Activated naive CD8-positive, alpha-beta T cell treated with anti-CD3 and anti-CD28 coated beads for 36 hours (primary cell): Measurements from ENCODE around the gene INPP1. TPM values are rescaled to one million over a fixed set of nuclear protein-coding genes. Genes with fewer than 3 reads are reported as not detected.
"Not testable (repeated sequence)": the region's sequence is repeated elsewhere in the genome, so short reads cannot be mapped to it uniquely, and the experiment has no call there.

Source experiments
- DNase-seq: peaks from one replicate; pipeline ENCODE4 v3.0.0; 2021
- H3K27ac Mint-ChIP-seq: one replicate; pipeline ENCODE4 v1.8.0; 2022; ENCODE audit warnings: mild to moderate bottlenecking, moderate library complexity, mixed read lengths
- H3K27me3 Mint-ChIP-seq: one replicate; pipeline ENCODE4 v1.8.0; 2022; ENCODE audit warnings: mild to moderate bottlenecking, mixed read lengths
- H3K36me3 Mint-ChIP-seq: one replicate; pipeline ENCODE4 v1.8.0; 2021; ENCODE audit warnings: mild to moderate bottlenecking, mixed read lengths
- H3K4me1 Mint-ChIP-seq: one replicate; pipeline ENCODE4 v1.8.0; 2021; ENCODE audit warnings: mixed read lengths
- H3K4me3 Mint-ChIP-seq: one replicate; pipeline ENCODE4 v1.8.0; 2022; ENCODE audit warnings: mild to moderate bottlenecking, moderate library complexity, mixed read lengths
- H3K9me3 Mint-ChIP-seq: one replicate; pipeline ENCODE4 v1.8.0; 2022; ENCODE audit warnings: mixed read lengths
- total RNA-seq, 2 experiments: library from RNA; stranded (reverse); gene quantifications; one replicate each; pipeline ENCODE4 v1.2.3, GENCODE V29; 2021

Gene INPP1
- 1 to 10 TPM; 7.6 to 8.3 TPM for total RNA-seq

DNA sequence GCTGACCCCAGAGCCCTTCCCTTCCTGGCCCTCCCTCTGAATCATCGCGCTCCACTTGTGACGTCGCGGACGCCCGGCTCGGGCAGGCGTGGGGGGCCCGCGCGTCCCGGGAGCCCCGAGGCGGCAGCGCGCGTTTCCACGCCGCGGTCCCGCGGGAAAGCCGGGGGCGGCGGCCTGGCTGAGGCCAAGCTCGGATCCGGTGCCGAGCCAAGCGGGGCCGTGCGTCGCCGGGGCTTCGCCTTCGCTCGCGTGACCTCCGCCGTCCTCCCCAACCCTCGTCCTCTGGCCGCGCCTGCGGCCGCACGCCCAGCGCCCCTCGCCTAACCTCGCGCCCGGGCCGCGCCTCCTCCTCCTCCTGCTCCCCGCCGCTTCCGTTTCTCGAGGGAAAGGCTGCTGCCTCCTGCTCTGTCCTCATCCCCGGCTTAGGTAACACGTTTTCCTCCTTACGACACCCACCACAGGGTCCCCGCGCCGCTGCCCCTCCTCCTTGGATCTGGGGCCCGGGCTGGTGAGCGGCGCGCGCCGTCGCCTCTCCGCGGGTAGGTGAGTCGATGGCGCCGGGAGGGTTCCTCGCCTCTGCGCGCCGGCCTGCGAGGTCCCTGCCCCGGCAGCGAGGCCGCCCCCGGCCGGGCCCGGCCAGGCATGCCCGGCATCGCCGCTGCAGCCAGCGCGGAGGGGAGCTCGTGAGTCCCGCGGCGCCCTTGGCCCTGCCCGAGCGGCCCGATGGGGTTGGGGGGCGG lies at the start of gene INPP1:
INPP1 (plus strand) TSS at position 54 of the 740 bp plus-strand sequence. CDS start 16,514 bp downstream, outside the sequence.
- Mint-ChIP-seq H3K27me3 (peaks cover 3% of the 10 kb centered on the region), H3K27ac (peak within 1 kb of the TSS; percentile 83), H3K4me1 (peaks cover 19% of the 10 kb centered on the region), H3K9me3 (no peaks in the 10 kb centered on the region), H3K36me3 (peaks cover 2% of the 10 kb centered on the region), H3K4me3 (peak within 1 kb of the TSS; percentile 83)
- DNase-seq = peak; percentile 54

DNA sequence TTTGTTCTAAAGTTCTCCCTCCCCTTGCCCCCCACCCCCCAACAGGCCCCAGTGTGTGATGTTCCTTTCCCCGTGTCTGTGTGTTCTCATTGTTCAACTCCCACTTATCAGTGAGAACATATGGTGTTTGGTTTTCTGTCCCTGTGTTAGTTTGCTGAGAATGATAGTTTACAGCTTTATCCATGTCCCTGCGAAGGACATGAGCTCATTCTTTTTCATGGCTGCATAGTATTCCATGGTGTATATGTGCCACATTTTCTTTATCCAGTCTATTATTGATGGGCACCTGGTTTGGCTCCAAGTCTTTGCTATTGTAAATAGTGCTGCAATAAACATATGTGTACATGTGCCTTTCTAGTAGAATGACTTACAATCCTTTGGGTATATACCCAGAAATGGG lies 45.5 kb upstream of the INPP1 start:
- H3K27ac Mint-ChIP-seq, H3K27me3 Mint-ChIP-seq, H3K4me1 Mint-ChIP-seq, H3K9me3 Mint-ChIP-seq, DNase-seq, H3K4me3 Mint-ChIP-seq: not testable (repeated sequence)
- peaks cover 44% of the 10 kb centered on the region for H3K36me3 Mint-ChIP-seq

DNA sequence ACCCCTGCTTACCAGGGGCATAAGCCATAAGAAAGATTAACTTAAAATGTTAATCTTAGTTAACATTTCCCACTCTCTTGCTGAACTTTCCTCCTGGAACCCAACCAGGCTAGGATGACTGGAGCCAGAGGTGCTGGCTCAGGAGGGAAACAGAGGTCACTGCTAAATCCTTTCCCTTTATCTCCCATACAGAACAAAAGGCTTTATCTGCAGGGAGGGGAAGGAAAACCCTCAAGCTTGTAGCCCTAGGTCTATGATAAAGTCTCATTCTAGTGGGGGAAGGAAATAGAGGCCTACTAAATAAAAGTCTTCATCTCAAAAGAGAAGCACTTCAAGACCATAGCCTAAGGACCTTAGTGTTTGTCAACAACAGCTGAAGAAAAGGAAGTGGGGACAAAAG lies 42.4 kb upstream of the INPP1 start:
- Mint-ChIP-seq H3K4me3 (no peak overlapping the region), H3K36me3 (peaks cover 45% of the 10 kb centered on the region), H3K9me3 (peaks cover 9% of the 10 kb centered on the region), H3K4me1 (peaks cover 13% of the 10 kb centered on the region), H3K27me3 (no peaks in the 10 kb centered on the region), H3K27ac (no peak overlapping the region)
- DNase-seq = no peak

DNA sequence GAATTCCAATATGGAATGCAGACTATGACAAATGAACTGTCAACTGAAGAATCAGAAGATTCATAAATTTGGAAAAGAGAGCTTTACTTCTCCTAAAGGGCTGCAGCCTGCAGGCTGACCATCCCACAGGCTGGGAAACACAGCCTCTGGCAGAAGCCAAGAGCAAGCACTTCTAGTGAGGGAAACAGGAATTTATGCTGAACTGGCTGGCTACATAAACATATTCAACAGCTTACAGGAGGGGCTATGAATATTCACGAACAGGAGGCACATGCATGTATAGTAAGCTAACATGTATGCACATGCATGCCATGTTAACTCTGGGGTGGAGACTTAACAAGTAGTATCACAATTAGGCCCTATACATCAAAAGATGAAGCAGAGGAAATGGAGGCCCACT lies 41.3 kb upstream of the INPP1 start:
- peaks cover 9% of the 10 kb centered on the region for H3K9me3 Mint-ChIP-seq
- no peak overlapping the region for H3K27ac Mint-ChIP-seq
- DNase-seq = no peak

GRCh38 chr2:190303647-190304046 lies 39.7 kb upstream of the INPP1 start:
- Mint-ChIP-seq H3K36me3 (peaks cover 46% of the 10 kb centered on the region), H3K27me3 (no peaks in the 10 kb centered on the region), H3K27ac (no peak overlapping the region), H3K4me3 (no peak overlapping the region), H3K9me3 (peaks cover 8% of the 10 kb centered on the region), H3K4me1 (peaks cover 13% of the 10 kb centered on the region)
- no peak for DNase-seq

More for the DNA sequence above, 41.3 kb upstream of the INPP1 start:
- peaks cover 51% of the 10 kb centered on the region for H3K36me3 Mint-ChIP-seq
- peaks cover 13% of the 10 kb centered on the region for H3K4me1 Mint-ChIP-seq
- no peaks in the 10 kb centered on the region for H3K27me3 Mint-ChIP-seq
- no peak overlapping the region for H3K4me3 Mint-ChIP-seq

DNA sequence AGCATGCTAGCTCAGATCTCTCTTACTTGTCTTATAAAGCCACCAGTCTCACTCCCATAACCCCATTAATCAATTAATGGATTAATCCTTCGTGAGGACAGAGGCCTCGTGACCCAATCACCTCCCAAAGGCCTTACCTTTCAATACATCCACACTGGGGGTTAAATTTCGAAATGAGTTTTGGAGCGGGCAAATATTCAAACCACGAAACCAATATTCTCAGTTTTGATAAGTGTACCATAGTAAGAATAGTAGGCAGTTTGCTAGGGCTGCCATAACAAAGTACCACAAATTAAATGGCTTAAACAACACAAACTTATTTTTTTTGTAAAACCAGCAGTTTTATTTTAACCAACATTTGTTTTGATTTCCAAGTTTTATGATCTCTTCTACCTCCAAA lies 39.0 kb upstream of the INPP1 start:
- peaks cover 13% of the 10 kb centered on the region for H3K4me1 Mint-ChIP-seq
- peaks cover 7% of the 10 kb centered on the region for H3K9me3 Mint-ChIP-seq
- H3K4me3 Mint-ChIP-seq = no peak overlapping the region
- no peak overlapping the region for H3K27ac Mint-ChIP-seq
- DNase-seq = no peak
- H3K36me3 Mint-ChIP-seq = peaks cover 44% of the 10 kb centered on the region
- no peaks in the 10 kb centered on the region for H3K27me3 Mint-ChIP-seq

DNA sequence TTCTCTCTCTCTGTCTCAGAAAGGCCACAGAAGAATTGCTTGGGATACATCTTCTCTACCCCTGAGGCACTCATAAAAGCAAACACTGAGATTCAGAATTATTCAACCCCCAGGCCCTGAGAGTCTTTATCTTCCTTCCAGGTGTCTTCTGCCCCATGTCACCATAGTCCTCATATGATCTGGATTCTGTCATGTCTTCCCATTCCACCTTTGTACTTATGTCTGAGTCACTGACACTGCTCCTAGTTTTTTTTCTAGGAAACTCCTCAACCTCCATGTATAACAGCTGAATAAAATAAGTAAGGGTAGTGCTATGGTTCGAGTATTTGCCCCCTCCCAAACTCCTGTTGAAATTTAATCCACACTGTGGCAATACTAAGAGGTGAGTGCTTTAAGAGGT lies 35.4 kb upstream of the INPP1 start:
- Mint-ChIP-seq H3K9me3 (no peaks in the 10 kb centered on the region), H3K27me3 (no peaks in the 10 kb centered on the region), H3K27ac (no peak overlapping the region), H3K36me3 (peaks cover 20% of the 10 kb centered on the region), H3K4me3 (no peak overlapping the region), H3K4me1 (peaks cover 13% of the 10 kb centered on the region)
- no peak for DNase-seq

DNA sequence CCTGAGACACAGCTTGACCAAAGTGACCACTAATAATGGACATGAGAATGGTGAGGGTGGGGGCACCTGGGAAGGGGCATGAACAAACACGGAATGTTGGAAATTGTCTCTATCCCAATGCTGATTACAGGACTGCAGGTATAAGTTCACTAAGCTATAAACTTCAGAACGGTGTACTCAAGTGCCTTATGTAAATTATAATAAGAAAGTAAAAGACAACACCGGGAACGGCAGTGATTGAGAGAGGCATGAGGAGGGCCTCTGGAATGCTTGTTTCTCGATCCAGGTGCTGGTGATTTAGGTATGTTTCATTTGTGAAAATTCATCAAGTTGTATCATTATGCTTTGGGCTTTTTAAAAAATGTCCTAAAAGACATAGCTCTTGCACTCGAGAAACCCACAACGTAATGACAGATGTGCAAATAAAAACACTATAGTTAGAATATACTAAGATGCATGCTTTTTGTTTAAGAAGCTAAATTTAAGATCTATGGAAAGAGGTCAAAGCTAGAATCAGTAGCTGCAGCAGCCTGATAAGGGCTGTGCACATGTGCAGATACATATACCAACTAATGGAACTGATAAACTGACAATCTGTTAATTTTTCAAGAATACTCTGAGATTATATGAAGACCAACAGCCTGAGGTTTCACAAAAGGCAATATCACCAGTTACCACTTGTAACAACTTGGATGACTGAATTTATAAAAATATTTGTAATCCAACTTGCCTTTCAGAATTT lies 31.3 kb upstream of the INPP1 start:
- DNase-seq = no peak
- Mint-ChIP-seq H3K36me3 (peaks cover 23% of the 10 kb centered on the region), H3K27ac (no peak overlapping the region), H3K4me3 (no peak overlapping the region), H3K27me3 (no peaks in the 10 kb centered on the region), H3K9me3 (no peaks in the 10 kb centered on the region), H3K4me1 (peaks cover 21% of the 10 kb centered on the region)

- not testable (repeated sequence) for H3K9me3 Mint-ChIP-seq, DNase-seq
- H3K4me1 Mint-ChIP-seq = peaks cover 26% of the 10 kb centered on the region
Observed at GRCh38 chr2:190312635-190313025, 30.8 kb upstream of the INPP1 start.

DNA sequence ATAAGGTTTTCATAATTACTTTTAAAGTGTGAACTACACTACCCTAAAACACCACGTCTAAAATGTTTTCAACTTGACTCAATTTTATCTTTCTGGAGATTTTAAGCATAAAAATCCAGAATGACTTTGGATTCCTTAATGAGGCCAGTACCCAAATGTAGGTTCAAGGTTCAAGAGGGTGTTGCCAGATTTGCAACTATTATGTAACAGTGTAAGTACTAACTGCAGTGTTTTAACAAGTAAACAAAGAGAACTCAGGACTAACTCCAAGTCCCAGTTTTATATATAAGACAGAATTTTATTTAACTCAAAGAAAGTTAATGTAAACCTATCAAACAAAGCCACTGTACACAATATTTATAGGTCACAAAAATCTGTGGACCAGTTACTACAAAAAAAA lies 29.5 kb upstream of the INPP1 start:
- Mint-ChIP-seq H3K27ac (no peak overlapping the region), H3K36me3 (peaks cover 24% of the 10 kb centered on the region), H3K4me3 (no peak overlapping the region), H3K4me1 (peaks cover 35% of the 10 kb centered on the region), H3K9me3 (no peaks in the 10 kb centered on the region), H3K27me3 (no peaks in the 10 kb centered on the region)
- no peak for DNase-seq

More at GRCh38 chr2:190312635-190313025, 30.8 kb upstream of the INPP1 start:
- peaks cover 22% of the 10 kb centered on the region for H3K36me3 Mint-ChIP-seq
- H3K27ac Mint-ChIP-seq, H3K27me3 Mint-ChIP-seq, H3K4me3 Mint-ChIP-seq: not testable (repeated sequence)

DNA sequence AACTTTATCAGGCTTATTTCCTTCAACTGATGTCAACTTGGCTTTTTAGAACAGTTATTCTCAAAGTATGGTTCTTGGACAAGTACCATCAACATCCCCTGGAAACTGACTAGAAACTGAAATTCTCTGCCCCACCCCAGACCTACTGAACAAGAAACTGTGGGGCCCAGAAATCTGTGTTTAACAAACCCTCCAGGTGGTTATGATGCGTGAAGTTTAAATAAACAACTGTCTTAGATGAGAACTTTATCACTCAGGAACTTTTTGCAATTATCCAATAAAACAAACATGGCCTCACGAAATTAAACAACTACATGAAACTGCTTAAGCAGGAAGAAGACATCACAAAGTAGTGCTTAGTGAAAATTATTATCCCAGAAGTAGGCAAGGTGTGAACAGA lies 28.1 kb upstream of the INPP1 start:
- Mint-ChIP-seq H3K27ac (no peak overlapping the region), H3K27me3 (no peaks in the 10 kb centered on the region), H3K4me1 (peaks cover 38% of the 10 kb centered on the region), H3K36me3 (peaks cover 18% of the 10 kb centered on the region), H3K4me3 (no peak overlapping the region), H3K9me3 (no peaks in the 10 kb centered on the region)
- DNase-seq = no peak

- Mint-ChIP-seq H3K36me3 (peaks cover 14% of the 10 kb centered on the region), H3K27ac (peak overlapping the region; percentile 84), H3K4me3 (peak overlapping the region; percentile 84), H3K9me3 (no peaks in the 10 kb centered on the region), H3K4me1 (peaks cover 39% of the 10 kb centered on the region), H3K27me3 (no peaks in the 10 kb centered on the region)
- DNase-seq = no peak
Observed at GRCh38 chr2:190318514-190318913, 24.9 kb upstream of the INPP1 start.

- Mint-ChIP-seq H3K4me3 (peak overlapping the region; percentile 84), H3K27me3 (no peaks in the 10 kb centered on the region), H3K27ac (peak overlapping the region; percentile 84), H3K4me1 (peaks cover 39% of the 10 kb centered on the region), H3K9me3 (no peaks in the 10 kb centered on the region), H3K36me3 (peaks cover 14% of the 10 kb centered on the region)
- no peak for DNase-seq
Observed at GRCh38 chr2:190318931-190319554, 24.3 kb upstream of the INPP1 start.

GRCh38 chr2:190319555-190320498 lies 23.6 kb upstream of the INPP1 start, which contains the start of gene HIBCH:
Gene HIBCH (minus strand): TSS chr2:190319826. CDS start chr2:190319750, 76 bp downstream.
- Mint-ChIP-seq H3K9me3 (no peaks in the 10 kb centered on the region), H3K27me3 (no peaks in the 10 kb centered on the region), H3K27ac (peak within 1 kb of the TSS; percentile 84), H3K36me3 (peaks cover 10% of the 10 kb centered on the region), H3K4me3 (peak within 1 kb of the TSS; percentile 84), H3K4me1 (peaks cover 39% of the 10 kb centered on the region)
- peak; percentile 94 for DNase-seq
